ENCODE measurements around the gene FAS.

DNA sequence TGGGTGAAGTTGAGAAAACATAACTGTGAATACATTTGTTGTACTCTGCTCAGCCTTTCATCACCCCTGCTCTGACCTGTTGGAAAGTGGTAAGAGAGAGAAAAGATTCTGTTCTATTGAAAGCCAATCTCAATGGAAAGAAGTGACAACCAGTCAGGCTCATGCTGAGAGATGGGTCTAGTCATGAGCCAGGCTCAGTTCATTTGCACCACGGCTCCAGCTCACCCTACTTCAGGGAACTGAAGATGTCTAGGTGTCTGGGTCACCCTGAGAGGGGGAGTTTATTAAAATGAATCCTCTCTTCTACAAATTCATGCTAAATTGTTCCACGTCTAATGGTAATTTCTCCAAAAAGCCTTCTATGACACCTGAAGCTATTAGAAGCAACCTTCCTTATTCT is 12.1 kb upstream of the FAS start:
- TF ChIP-seq, protein P1, sequence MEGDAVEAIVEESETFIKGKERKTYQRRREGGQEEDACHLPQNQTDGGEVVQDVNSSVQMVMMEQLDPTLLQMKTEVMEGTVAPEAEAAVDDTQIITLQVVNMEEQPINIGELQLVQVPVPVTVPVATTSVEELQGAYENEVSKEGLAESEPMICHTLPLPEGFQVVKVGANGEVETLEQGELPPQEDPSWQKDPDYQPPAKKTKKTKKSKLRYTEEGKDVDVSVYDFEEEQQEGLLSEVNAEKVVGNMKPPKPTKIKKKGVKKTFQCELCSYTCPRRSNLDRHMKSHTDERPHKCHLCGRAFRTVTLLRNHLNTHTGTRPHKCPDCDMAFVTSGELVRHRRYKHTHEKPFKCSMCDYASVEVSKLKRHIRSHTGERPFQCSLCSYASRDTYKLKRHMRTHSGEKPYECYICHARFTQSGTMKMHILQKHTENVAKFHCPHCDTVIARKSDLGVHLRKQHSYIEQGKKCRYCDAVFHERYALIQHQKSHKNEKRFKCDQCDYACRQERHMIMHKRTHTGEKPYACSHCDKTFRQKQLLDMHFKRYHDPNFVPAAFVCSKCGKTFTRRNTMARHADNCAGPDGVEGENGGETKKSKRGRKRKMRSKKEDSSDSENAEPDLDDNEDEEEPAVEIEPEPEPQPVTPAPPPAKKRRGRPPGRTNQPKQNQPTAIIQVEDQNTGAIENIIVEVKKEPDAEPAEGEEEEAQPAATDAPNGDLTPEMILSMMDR (optimal IDR thresholded peaks at IDR 0.05 in 1 of 3, IDR thresholded peaks at IDR 0.05 in 1 of 3, conservative IDR thresholded peaks at IDR 0.05 in 1 of 3; ENCODE audit: extremely low read depth in 1 of 3, insufficient read depth in 2 of 3, low read length in 3 of 3), result no peak
- TF ChIP-seq EZH2 (IDR thresholded peaks at IDR 0.05; ENCODE audit: low read length), result no peak
